ENCODE results near the gene MRNIP.
"Not testable (repeated sequence)": the region's sequence is repeated elsewhere in the genome, so short reads cannot be mapped to it uniquely, and the experiment has no call there.

The MRNIP gene

DNA sequence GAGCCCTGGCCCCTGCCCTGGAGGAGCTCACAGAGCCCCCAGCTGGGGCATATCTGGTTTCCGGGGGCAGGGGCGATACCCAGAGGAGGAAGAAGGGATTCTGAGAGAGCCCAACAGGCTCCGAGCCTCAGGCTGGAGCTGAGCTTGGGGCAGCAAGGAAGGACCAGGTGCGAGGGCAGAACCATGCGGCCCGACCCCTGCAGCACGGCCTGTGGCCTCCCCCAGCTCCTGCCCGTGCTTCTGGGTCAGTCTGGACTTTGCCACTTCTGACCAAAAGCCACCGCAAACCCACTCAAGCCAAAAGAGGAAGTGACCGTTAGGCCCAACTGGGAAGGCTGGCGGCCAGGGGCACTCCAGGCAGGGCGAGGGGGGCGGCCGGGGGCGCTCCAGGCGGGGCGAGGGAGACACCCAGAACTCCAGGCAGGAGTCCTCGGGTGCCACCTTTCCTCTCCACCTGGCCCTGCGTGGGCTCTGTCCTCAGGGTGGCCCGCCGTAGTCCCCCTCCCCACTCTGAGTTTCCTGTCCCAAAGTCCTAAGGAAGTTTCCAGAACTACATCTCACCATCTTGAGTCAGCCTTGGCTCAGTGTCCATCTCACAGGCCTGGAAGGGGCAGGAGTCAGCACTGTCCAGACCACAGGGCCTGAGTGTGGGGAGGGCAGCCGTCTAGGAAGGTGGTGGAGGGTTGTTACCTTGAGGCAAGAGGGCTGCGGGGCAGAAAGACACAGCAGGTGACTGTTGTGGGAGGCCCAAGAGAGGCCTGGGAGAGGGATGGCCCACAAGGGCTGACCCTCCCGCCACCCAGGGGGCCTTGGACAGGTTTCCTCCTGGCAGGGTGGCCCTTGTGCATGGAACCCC, 65.8 kb downstream of the MRNIP start:
- TF ChIP-seq, protein P1, sequence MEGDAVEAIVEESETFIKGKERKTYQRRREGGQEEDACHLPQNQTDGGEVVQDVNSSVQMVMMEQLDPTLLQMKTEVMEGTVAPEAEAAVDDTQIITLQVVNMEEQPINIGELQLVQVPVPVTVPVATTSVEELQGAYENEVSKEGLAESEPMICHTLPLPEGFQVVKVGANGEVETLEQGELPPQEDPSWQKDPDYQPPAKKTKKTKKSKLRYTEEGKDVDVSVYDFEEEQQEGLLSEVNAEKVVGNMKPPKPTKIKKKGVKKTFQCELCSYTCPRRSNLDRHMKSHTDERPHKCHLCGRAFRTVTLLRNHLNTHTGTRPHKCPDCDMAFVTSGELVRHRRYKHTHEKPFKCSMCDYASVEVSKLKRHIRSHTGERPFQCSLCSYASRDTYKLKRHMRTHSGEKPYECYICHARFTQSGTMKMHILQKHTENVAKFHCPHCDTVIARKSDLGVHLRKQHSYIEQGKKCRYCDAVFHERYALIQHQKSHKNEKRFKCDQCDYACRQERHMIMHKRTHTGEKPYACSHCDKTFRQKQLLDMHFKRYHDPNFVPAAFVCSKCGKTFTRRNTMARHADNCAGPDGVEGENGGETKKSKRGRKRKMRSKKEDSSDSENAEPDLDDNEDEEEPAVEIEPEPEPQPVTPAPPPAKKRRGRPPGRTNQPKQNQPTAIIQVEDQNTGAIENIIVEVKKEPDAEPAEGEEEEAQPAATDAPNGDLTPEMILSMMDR (IDR thresholded peaks at IDR 0.05; ENCODE audit: insufficient read depth, low read depth, low read length, missing control alignments) = no peak
- DNase-seq (ENCODE audit: low read depth) = no peak
- no peak overlapping the region for H3K4me3 ChIP-seq (ENCODE audit: low read depth, low read length)

DNA sequence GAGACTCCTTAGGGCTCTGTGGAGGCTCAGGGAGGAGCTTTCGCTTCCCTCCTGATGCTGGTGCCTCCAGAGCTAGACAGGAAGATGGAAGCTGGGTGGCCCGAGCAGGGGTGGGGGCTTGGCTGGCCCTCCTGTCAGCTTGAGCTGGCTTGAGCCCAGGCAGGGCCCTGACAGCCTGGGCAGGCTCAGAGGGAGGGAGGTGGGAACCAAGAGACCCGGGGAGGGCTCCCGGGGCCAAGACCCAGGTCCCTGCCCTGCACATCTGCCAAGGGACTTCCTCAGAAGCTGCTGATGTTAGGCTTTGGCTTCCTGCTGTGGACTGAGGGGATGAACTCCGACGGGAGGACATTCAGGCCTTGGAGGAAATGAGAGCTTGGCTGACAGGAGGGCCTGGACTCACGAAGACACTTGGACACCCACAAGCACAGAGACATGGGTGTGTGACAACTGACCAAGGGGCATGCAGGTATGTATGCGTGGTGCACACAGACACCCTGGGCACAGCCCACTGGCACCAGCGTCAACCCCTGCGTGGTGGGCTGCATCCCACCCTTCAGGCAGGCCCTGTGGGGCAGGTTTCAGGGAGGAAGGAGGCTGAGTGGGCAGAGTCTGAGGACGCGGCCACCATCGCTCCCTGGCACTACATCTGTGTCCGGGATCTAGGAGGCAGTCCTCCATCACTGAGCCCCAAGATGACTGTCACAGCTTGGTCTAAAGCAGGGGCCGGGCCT, 66.6 kb downstream of the MRNIP start:
- H3K4me3 ChIP-seq (ENCODE audit: low read depth, low read length) = no peak overlapping the region
- TF ChIP-seq, protein P1 (IDR thresholded peaks at IDR 0.05; ENCODE audit: insufficient read depth, low read depth, low read length, missing control alignments) = no peak
- DNase-seq (ENCODE audit: low read depth) = no peak

DNA sequence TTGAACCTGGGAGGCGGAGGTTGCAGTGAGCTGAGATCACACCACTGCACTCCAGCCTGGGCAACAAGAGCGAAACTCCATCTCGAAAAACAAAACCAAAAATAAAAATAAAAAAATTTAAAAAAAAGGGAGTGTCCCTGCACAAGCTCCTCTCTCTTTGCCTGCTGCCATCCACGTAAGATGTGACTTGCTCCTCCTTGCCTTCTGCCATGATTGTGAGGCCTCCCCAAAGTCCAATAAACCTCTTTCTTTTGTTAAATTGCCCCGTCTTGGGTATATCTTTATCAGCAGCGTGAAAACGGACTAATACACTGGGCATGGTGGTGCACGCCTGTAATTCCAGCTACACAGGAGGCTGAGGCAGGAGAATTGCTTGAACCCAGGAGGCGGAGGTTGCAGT, 69.3 kb downstream of the MRNIP start:
- DNase-seq (ENCODE audit: low read depth); H3K4me3 ChIP-seq (ENCODE audit: low read depth, low read length): not testable (repeated sequence)

DNA sequence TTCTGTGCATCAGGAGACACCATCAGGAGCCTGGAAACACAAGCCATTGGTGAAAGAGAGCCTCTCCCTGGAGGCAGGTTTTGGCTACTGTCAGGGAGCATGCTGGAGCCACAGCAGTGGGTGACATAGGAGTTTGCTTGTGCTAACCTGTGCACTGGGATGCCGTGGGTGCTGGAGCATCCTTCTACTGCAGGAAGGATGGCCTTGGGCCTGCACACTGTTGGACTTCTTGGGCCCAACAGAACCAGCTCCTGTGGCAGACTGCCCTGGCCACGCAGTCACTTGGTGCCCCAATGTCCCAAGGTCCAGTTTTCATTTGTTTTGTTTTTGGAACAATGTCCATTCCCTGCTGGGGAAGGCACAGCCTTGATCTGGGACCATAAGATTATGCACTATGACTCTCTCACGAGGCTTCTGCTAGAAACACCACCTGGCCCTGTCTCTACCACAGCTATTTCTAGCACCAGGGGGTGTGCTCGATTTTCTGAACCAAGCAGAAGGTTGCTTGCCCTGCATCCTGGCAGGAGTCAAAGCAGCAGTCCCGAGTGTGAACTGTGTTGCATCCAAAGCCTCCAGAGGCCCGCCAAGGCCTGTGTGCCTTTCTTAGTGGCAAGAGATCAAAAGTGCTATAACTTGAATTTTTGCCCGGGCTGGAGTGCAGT, 70.3 kb downstream of the MRNIP start:
- no peak for DNase-seq (ENCODE audit: low read depth)
- TF ChIP-seq, protein P1 (IDR thresholded peaks at IDR 0.05; ENCODE audit: insufficient read depth, low read depth, low read length, missing control alignments) = no peak
- no peak overlapping the region for H3K4me3 ChIP-seq (ENCODE audit: low read depth, low read length)

All from GM12865 (cell line).